Measurements from ENCODE around the gene ROBO2. TPM values are rescaled to one million over a fixed set of nuclear protein-coding genes. Genes with fewer than 3 reads are reported as not detected.

The ROBO2 gene
- 0.17 and 0.95 TPM in 2 replicates for total RNA-seq

GRCh38 chr3:77039606-77040171 lies at the start of gene ROBO2:
Gene ROBO2 (plus strand): TSS chr3:77040099. CDS start chr3:77040786, 687 bp downstream.

Measured in bronchial smooth muscle cell (primary cell).